Adipocyte (in vitro differentiated cells): ENCODE data around the gene CNTROB.

Experiments
- DNase-seq: peaks from one replicate; pipeline ENCODE4 v3.0.0-alpha.2; 2015; ENCODE audit warnings: low read depth
- H3K27me3 ChIP-seq: replicated peaks from 2 replicates; pipeline ENCODE4 v1.7.0; 2013; ENCODE audit warnings: mild to moderate bottlenecking, low read length, moderate library complexity; ENCODE audit not compliant: control insufficient read depth, insufficient read depth
- H3K36me3 ChIP-seq: 2 replicates; pipeline ENCODE4 v1.7.0; 2013; ENCODE audit warnings: low read length, mild to moderate bottlenecking, moderate library complexity; ENCODE audit not compliant: control insufficient read depth, insufficient read depth, severe bottlenecking
- H3K4me1 ChIP-seq: 2 replicates; pipeline ENCODE4 v1.7.0; 2013; ENCODE audit warnings: mild to moderate bottlenecking, low read length, moderate library complexity; ENCODE audit not compliant: control insufficient read depth, insufficient read depth
- H3K4me3 ChIP-seq: 2 replicates; pipeline ENCODE4 v1.7.0; 2013; ENCODE audit warnings: mild to moderate bottlenecking, low read length, moderate library complexity
- H3K9ac ChIP-seq: 2 replicates; pipeline ENCODE4 v1.7.0; 2013; ENCODE audit warnings: mild to moderate bottlenecking, low read length, moderate library complexity
- H3K9me3 ChIP-seq: 2 replicates; pipeline ENCODE4 v1.7.0; 2013; ENCODE audit warnings: mild to moderate bottlenecking, low read length, moderate library complexity; ENCODE audit not compliant: control insufficient read depth

Gene CNTROB

GRCh38 chr17:7910711-7911110 lies 21.3 kb upstream of the CNTROB start:
- H3K9ac ChIP-seq: no peak overlapping the region
- no peaks in the 10 kb centered on the region for H3K9me3 ChIP-seq
- H3K4me3 ChIP-seq: no peak overlapping the region
- no peaks in the 10 kb centered on the region for H3K27me3 ChIP-seq
- H3K4me1 ChIP-seq: peaks cover 8% of the 10 kb centered on the region
- no peak for DNase-seq
- peaks cover 61% of the 10 kb centered on the region for H3K36me3 ChIP-seq

GRCh38 chr17:7911116-7911515 lies 20.9 kb upstream of the CNTROB start:
- no peaks in the 10 kb centered on the region for H3K27me3 ChIP-seq
- no peak overlapping the region for H3K9ac ChIP-seq
- no peak overlapping the region for H3K4me3 ChIP-seq
- no peaks in the 10 kb centered on the region for H3K9me3 ChIP-seq
- peaks cover 57% of the 10 kb centered on the region for H3K36me3 ChIP-seq
- peaks cover 9% of the 10 kb centered on the region for H3K4me1 ChIP-seq
- no peak for DNase-seq

GRCh38 chr17:7912927-7913524 lies 19.0 kb upstream of the CNTROB start:
- no peak overlapping the region for H3K4me3 ChIP-seq
- peaks cover 38% of the 10 kb centered on the region for H3K36me3 ChIP-seq
- DNase-seq: peak; percentile 71
- H3K4me1 ChIP-seq: peaks cover 17% of the 10 kb centered on the region
- peak overlapping the region; percentile 66 for H3K9ac ChIP-seq
- H3K9me3 ChIP-seq: no peaks in the 10 kb centered on the region
- H3K27me3 ChIP-seq: no peaks in the 10 kb centered on the region

GRCh38 chr17:7915179-7915610 lies 16.8 kb upstream of the CNTROB start:
- H3K9me3 ChIP-seq: no peaks in the 10 kb centered on the region
- H3K36me3 ChIP-seq: peaks cover 17% of the 10 kb centered on the region
- no peak for DNase-seq
- H3K4me1 ChIP-seq: peaks cover 17% of the 10 kb centered on the region
- peak overlapping the region; percentile 84 for H3K9ac ChIP-seq
- no peaks in the 10 kb centered on the region for H3K27me3 ChIP-seq
- peak overlapping the region; percentile 82 for H3K4me3 ChIP-seq

GRCh38 chr17:7915611-7916384 lies 16.2 kb upstream of the CNTROB start, which contains the start of gene RNF227:
Gene RNF227, minus strand, starts transcription at chr17:7916289. Its CDS starts 94 bp downstream, at chr17:7916195.
- peak within 1 kb of the TSS; percentile 84 for H3K9ac ChIP-seq
- peaks cover 17% of the 10 kb centered on the region for H3K4me1 ChIP-seq
- H3K9me3 ChIP-seq: no peaks in the 10 kb centered on the region
- H3K4me3 ChIP-seq: peak within 1 kb of the TSS; percentile 82
- no peaks in the 10 kb centered on the region for H3K27me3 ChIP-seq
- H3K36me3 ChIP-seq: peaks cover 11% of the 10 kb centered on the region
- peak; percentile 99 for DNase-seq

GRCh38 chr17:7916385-7916682 lies 15.7 kb upstream of the CNTROB start:
- Histone ChIP-seq H3K9me3 (no peaks in the 10 kb centered on the region), H3K4me1 (peaks cover 17% of the 10 kb centered on the region), H3K4me3 (peak overlapping the region; percentile 82), H3K36me3 (peaks cover 7% of the 10 kb centered on the region), H3K27me3 (no peaks in the 10 kb centered on the region), H3K9ac (peak overlapping the region; percentile 84)
- DNase-seq: no peak

- no peaks in the 10 kb centered on the region for H3K9me3 ChIP-seq
- no peaks in the 10 kb centered on the region for H3K27me3 ChIP-seq
- peaks cover 3% of the 10 kb centered on the region for H3K36me3 ChIP-seq
- DNase-seq: peak; percentile 55
- H3K4me3 ChIP-seq: peak overlapping the region; percentile 82
- H3K9ac ChIP-seq: peak overlapping the region; percentile 84
- H3K4me1 ChIP-seq: peaks cover 17% of the 10 kb centered on the region
Observed at GRCh38 chr17:7916808-7917207, 15.2 kb upstream of the CNTROB start.

- Histone ChIP-seq H3K4me3 (peak overlapping the region; percentile 80), H3K36me3 (no peaks in the 10 kb centered on the region), H3K27me3 (no peaks in the 10 kb centered on the region), H3K9ac (peak overlapping the region; percentile 82), H3K4me1 (peaks cover 9% of the 10 kb centered on the region), H3K9me3 (no peaks in the 10 kb centered on the region)
- no peak for DNase-seq
Observed at GRCh38 chr17:7922269-7922844, 9.6 kb upstream of the CNTROB start.

GRCh38 chr17:7922845-7923628 lies 9.0 kb upstream of the CNTROB start:
- H3K27me3 ChIP-seq: no peaks in the 10 kb centered on the region
- H3K4me3 ChIP-seq: peak overlapping the region; percentile 80
- no peaks in the 10 kb centered on the region for H3K9me3 ChIP-seq
- H3K9ac ChIP-seq: peak overlapping the region; percentile 82
- peaks cover 9% of the 10 kb centered on the region for H3K4me1 ChIP-seq
- H3K36me3 ChIP-seq: no peaks in the 10 kb centered on the region
- DNase-seq: peak; percentile 80

GRCh38 chr17:7927596-7927995 lies 4.4 kb upstream of the CNTROB start:
- Histone ChIP-seq H3K4me1 (peaks cover 15% of the 10 kb centered on the region), H3K9ac (no peak overlapping the region), H3K9me3 (no peaks in the 10 kb centered on the region), H3K4me3 (no peak overlapping the region), H3K27me3 (no peaks in the 10 kb centered on the region), H3K36me3 (no peaks in the 10 kb centered on the region)
- DNase-seq: no peak
